WTC11 (cell line): ENCODE data around the gene HEBP1.

Experiments used
- GABPB1 ChIP-seq: sonication (generic); formaldehyde crosslinking; IDR thresholded peaks from 2 replicates; pipeline ENCODE4 v1.8.1; 2023; ENCODE audit warnings: mild to moderate bottlenecking, missing genetic modification reagents
- NR2C2 ChIP-seq: sonication (generic); formaldehyde crosslinking; IDR thresholded peaks from 2 replicates; pipeline ENCODE4 v1.8.0; 2022; ENCODE audit warnings: mild to moderate bottlenecking, missing genetic modification reagents
- TEAD4 ChIP-seq: sonication (generic); formaldehyde crosslinking; IDR thresholded peaks from 2 replicates; pipeline ENCODE4 v1.8.0; 2022; ENCODE audit warnings: mild to moderate bottlenecking, missing genetic modification reagents
- TF ChIP-seq, protein P1 (sequence below): fragments of 200-600 bp; IDR thresholded peaks from 2 replicates; pipeline ENCODE4 v1.8.0; 2022; ENCODE audit warnings: antibody characterized with exemption

DNA sequence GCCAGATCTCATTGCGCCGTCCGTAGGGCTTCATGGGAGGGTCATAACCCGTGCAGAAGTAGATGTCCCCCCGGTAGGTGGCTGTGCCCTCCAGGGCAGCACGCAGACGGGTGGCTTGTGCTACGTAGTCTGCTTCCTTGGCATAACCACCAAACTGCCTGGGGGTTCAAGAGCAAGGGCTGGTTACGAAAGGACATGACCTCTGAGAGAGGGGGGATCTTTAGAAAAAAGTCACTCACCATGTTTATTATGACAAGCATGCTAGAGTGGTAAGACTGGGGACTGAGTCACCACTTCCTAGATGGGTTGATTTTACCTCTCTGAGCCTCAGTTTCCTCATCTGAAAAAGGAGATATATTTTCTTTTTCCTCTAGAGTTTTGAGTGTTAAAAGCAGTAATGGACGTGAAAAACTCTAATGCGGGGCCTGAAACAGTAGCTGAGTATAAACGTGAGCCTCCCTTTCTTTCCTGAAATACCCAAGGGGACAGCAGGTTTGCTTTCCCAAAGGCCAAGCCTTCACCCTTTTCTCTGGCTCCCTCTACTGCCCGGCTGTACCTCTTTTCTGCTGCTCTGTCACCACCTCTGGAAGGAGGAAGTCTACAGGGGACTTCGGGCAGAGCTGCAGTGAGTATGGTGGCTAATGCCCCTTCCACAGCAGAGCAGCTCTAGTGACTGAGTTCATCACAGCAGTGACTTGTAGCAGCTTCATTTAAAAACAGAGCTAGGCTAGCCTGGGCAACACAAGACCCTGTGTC lies 24.6 kb downstream of the HEBP1 start:
- TF ChIP-seq, protein P1, sequence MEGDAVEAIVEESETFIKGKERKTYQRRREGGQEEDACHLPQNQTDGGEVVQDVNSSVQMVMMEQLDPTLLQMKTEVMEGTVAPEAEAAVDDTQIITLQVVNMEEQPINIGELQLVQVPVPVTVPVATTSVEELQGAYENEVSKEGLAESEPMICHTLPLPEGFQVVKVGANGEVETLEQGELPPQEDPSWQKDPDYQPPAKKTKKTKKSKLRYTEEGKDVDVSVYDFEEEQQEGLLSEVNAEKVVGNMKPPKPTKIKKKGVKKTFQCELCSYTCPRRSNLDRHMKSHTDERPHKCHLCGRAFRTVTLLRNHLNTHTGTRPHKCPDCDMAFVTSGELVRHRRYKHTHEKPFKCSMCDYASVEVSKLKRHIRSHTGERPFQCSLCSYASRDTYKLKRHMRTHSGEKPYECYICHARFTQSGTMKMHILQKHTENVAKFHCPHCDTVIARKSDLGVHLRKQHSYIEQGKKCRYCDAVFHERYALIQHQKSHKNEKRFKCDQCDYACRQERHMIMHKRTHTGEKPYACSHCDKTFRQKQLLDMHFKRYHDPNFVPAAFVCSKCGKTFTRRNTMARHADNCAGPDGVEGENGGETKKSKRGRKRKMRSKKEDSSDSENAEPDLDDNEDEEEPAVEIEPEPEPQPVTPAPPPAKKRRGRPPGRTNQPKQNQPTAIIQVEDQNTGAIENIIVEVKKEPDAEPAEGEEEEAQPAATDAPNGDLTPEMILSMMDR = no peak
- TF ChIP-seq GABPB1 (CRISPR knock-in tag) = no peak
- TF ChIP-seq TEAD4 (CRISPR knock-in tag) = no peak
- no peak for TF ChIP-seq NR2C2 (CRISPR knock-in tag)
